GM19438 (cell line): Measurements from ENCODE around the gene MYH15.

ENCODE experiments used
- ATAC-seq: cut with Tn5 transposase; IDR thresholded peaks from one replicate; pipeline ENCODE4 v1.9.1; 2021; ENCODE audit warnings: low read depth; ENCODE audit not compliant: unreplicated experiment

The MYH15 gene

GRCh38 chr3:108510496-108510895 is at the start of gene MYH15:
Gene MYH15, minus strand, starts transcription at chr3:108510596. Its CDS starts 66 bp downstream, at chr3:108510530.
- no peak for ATAC-seq

DNA sequence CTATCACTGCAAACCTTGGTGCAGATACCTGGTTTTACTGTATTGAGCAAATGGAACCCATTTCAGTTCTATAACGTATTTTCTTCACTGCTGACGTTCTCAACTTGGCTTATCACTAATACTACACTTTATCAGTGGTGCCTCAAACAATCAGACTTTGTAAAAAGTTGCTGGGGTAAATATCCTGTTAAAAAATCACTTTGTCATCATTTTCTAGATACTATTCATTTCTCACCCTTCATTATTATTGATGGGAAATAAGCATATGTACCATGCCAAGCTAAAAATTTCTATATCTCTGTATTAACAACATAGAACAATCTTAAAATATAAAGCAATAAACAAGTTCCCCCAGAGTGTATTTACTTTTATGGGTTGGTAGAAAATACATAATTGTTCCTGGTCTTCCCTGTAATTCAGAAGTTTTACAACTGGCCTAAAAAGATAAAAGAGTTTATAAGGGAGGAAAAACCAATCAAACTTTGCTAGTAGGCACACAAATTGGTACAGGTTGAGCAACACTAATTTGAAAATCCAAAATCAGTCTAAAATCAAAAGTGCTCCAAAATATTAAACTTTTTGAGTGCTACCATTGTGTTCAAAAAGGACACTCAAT is 45.7 kb upstream of the MYH15 start:
- ATAC-seq, result no peak

GRCh38 chr3:108554913-108555571 is 44.6 kb upstream of the MYH15 start:
- no peak for ATAC-seq

DNA sequence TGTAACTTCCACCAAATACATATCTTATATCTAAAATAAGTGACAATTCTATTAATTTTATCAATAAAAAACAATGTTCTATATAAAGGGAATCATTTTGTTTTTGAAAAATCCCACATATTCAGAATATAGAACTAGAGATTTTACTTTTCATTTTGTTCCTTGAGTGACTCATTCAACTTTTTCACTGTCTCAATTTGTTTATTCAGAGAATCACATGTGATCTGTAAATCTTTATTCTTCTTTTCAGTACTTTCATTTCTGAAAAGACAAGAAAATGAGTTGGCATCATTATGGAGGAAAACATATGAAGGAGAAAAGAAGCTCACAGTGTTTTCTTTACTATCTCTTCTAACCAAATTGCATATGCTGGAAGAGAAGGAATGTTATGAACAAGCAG is 43.8 kb upstream of the MYH15 start:
- ATAC-seq, result no peak

GRCh38 chr3:108552267-108553159 is 42.1 kb upstream of the MYH15 start:
- ATAC-seq, result no peak

DNA sequence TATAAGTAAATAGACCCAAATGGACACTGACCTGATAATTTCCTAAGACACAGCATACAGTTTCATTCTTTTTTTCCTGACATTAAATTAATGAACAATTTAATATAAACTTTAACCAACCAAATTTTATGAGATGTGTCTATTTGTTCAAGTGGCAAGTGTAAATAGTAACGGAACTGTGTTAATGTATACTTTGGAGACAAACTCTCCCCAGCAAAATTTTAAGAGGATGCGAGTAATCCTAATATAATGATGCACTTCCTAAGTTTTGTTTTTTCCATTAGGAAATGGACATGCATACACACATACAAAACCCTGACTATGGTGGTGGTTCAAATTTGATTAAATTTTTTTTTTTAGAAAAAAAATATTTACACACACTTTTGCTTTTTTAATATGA is 38.5 kb upstream of the MYH15 start:
- ATAC-seq, result no peak

DNA sequence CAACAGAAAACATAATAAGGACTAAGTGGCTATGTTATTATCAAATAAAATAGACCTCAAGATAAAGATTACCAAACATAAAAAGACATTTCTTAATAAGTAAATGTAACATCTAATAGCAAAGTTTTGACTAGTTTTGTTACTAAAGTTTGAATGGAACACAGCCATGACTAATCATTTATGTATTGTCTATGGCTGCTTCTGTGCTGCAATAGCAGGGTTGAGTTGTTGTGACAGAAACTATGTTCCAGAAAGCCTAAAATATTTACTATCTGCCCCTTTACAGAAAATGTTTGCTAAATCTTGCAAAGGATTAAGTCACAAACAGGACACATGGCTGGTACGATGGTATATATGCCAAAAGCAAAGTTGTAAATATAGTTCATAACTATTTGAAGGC is 37.9 kb upstream of the MYH15 start:
- no peak for ATAC-seq

DNA sequence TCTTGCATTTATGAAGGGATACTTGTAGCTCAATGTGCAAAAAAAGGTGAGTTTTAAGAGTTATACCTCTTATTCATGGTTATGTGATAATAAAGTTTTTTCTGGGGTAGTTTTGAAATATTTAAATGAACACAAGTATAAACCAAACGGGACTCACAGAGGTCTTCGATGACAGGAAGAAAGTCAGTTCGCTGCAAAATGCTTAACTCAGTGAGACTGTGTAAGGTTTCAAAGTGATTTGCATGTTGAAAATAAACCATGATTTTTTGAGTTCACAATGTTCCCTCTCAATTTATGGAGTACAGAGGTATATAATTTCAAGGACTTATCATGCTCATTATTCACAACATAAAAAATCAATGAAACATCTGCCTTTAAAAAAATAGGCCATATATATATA is 36.3 kb upstream of the MYH15 start:
- no peak for ATAC-seq

GRCh38 chr3:108546247-108546646 is 35.9 kb upstream of the MYH15 start:
- no peak for ATAC-seq

DNA sequence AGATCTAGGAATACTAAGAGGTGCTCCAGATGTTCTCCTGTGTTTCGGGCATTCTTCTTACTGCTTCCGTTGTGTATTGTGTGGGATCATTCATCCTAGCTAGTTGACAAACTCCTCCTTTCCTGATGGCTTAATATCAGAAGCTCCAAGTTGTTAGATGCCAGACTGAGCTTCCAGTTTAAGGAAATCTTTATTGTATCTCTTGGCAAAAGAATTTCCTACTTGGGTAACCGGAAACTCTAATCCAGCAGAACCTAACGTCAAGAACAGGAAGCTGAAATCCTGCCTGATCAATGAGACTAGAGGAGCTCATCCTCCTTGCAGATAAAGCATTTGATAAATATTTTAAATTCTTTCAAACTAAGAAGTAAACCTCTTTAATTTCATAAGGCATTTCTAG is 27.7 kb upstream of the MYH15 start:
- no peak for ATAC-seq

- peak; percentile 87 for ATAC-seq
These were observed 18.3 kb upstream of the MYH15 start for GRCh38 chr3:108528459-108529252.

- ATAC-seq, result no peak
These were observed 17.4 kb upstream of the MYH15 start for GRCh38 chr3:108527817-108528216.

DNA sequence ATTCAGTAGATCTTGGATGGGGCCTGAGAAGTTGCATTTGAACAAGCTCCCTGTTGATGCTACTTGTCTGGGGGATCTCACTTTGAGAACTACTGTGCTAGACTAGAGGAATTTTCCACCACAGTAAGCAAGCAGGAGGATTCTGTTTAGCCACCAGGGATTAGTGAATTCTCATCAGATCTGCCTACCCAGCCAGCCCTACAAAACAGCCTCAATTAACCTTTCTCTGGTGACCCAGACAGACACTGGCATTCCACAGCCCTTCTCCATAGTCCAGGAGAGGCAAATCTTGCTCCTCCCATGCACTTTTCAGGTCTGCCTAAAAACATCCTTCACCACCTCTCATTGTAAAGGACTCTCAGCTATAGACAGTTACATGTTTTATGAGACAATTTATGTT is 16.7 kb upstream of the MYH15 start:
- ATAC-seq, result no peak

GRCh38 chr3:108525971-108526370 is 15.6 kb upstream of the MYH15 start:
- ATAC-seq, result no peak

DNA sequence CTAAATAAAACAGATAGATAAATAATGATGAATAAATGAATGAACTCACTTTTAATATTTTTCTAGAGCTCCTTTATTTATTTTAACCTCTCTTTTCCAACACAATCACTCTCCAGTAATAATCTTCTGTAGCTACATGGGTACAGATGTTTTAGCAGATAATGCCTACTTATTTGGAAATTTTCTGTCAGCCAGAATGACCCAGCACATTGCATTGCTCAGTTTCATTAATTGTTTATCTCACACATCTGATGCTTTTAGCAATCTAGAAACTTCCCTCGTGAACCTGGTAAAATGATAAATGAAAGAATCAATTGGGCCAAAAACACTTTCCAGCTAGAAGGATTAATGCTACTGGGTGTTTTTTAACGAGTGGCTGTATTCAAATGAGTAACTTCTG is 14.9 kb upstream of the MYH15 start:
- ATAC-seq, result no peak

DNA sequence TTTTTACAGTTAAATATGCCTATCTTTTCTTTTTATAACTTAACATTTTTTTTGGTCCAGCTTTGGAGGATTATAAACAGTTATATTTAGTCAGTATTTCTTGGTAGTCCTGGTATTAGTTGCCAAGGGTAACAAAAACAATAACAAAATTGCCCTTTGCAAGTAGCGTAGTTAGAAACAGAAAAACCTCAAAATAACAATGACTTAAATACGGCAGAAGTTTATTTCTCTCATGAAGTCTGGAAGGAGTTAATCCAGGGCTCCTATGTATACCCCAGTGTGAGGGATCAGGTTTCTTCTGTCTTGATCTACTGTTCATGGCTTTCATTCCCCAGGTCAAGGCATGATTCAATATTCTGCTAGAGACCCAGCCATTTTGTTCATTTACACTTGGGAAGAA is 14.1 kb upstream of the MYH15 start:
- no peak for ATAC-seq

GRCh38 chr3:108518895-108519294 is 8.5 kb upstream of the MYH15 start:
- ATAC-seq, result no peak

DNA sequence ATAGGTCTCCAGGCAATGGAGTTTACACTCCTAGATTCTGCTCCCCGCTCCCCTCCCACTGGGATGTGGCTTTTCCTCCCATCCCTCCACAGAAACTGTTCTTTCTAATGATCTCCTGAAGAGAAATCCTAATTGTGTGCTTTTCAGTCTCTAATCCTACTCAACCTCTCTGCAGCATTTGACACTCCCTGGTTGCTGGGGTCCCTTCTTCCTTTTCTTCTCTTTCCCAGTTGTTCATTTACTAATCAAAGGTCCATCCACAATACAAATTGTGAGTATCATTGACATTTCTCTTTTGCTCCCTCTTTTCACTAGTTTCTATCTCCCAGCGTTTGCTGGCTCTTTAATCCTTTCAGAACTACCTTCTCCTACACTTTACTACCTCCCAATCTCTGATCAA is 6.5 kb upstream of the MYH15 start:
- no peak for ATAC-seq

DNA sequence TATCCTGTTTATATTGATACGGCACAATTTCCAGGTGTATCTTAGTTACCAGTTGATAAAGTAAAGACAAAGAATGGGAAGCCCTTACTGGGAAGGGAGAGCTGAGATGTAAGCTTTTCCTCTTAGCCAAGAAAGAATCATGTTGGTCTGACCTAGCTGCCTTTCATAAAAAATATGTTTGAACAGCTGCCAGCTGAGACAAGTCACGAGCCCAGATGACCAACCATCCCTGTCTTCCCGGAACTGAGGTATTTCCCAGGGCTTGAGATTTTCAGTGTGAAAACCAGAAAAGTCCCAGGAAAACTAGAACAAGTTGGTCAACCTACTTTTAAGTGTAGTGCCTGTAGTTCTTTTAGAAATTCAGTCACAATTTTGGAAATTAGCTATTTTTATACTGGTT is 3.6 kb upstream of the MYH15 start:
- ATAC-seq, result no peak

DNA sequence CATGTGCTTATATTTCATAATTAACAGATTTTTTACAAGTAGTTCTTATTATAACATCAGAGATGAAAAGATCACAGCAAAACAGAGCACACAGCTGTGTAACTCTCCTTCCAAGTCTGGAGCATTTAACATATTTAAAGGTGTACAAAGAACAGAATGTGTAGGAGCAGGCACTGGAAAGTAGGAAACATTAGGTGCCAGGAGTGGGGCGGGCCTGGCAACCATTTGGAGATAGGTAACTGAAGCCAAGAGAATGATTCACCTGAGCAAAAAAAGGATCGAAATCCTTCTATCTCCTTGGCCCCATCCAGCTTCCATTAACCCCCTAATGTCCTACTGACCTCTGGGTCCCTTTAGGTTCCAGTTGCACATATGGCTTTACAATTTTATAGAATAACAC is 2.3 kb upstream of the MYH15 start:
- ATAC-seq, result no peak

DNA sequence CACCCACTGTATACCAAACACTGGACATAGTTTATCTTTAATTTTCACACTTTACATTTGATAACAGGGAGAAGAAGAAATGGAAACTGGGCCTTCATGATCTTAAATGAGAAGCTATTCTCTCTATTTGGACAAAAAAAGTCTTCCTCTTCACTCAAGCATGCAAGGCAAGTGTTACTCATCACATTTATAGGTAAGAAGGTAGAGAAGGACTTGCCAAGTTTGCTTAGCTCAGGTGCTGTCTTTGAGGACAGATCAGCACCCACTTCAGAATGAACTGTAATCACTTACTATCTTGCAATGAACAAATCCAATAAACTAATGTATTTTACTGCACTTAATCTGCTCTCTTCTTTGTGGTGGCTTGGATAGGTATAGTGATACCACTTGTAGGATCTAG is 1.1 kb upstream of the MYH15 start:
- no peak for ATAC-seq
